ENCODE results near the gene SLIT3.

GRCh38 chr5:168829922-168830417 lies 471.0 kb downstream of the SLIT3 start:
- TF ChIP-seq ZFP30 (CRISPR knock-in tag; IDR thresholded peaks at IDR 0.05) (no peak), RARB (CRISPR knock-in tag; IDR thresholded peaks at IDR 0.05) (no peak), CREB5 (CRISPR knock-in tag; IDR thresholded peaks at IDR 0.05; ENCODE audit: low read depth) (no peak), POU6F1 (CRISPR knock-in tag; IDR thresholded peaks at IDR 0.05; ENCODE audit: borderline replicate concordance, low read depth) (no peak), PPARA (CRISPR knock-in tag; IDR thresholded peaks at IDR 0.05; ENCODE audit: borderline replicate concordance) (no peak), ARNTL (CRISPR knock-in tag; IDR thresholded peaks at IDR 0.05; ENCODE audit: borderline replicate concordance, low read depth) (no peak), ZFP3 (CRISPR knock-in tag; IDR thresholded peaks at IDR 0.05) (no peak), BACH2 (CRISPR knock-in tag; IDR thresholded peaks at IDR 0.05; ENCODE audit: borderline replicate concordance) (no peak), GLIS3 (CRISPR knock-in tag; IDR thresholded peaks at IDR 0.05) (no peak), TCF4 (CRISPR knock-in tag; IDR thresholded peaks at IDR 0.05; ENCODE audit: borderline replicate concordance) (no peak), ISL1 (CRISPR knock-in tag; IDR thresholded peaks at IDR 0.05) (no peak), CSDC2 (CRISPR knock-in tag; IDR thresholded peaks at IDR 0.05) (no peak), ZC3H10 (CRISPR knock-in tag; IDR thresholded peaks at IDR 0.05) (no peak), TSHZ2 (CRISPR knock-in tag; IDR thresholded peaks at IDR 0.05) (no peak)

Data from SK-N-SH treated with all-trans-retinoic acid at 6 μM for 48 hours (cell line).